SK-N-SH treated with all-trans-retinoic acid at 6 μM for 48 hours (cell line): ENCODE results near the gene GLDN.

Experiments used
- ATAC-seq: fragments of 200-7000 bp; cut with Tn5 transposase; 3 replicates; pipeline ENCODE4 v1.9.1; 2020; ENCODE audit warnings: mild to moderate bottlenecking, moderate library complexity
- ARNTL ChIP-seq: fragments of 450-650 bp; formaldehyde crosslinking; IDR thresholded peaks from 2 replicates; pipeline ENCODE4 v1.5.0; 2020; ENCODE audit warnings: low read depth, mild to moderate bottlenecking, moderate library complexity, borderline replicate concordance
- BACH2 ChIP-seq: fragments of 250-450 bp; sonication (Bioruptor Pico); IDR thresholded peaks from 2 replicates; pipeline ENCODE4 v1.9.0; 2021; ENCODE audit warnings: mild to moderate bottlenecking, borderline replicate concordance
- CSDC2 ChIP-seq: fragments of 250-450 bp; sonication (Bioruptor Pico); IDR thresholded peaks from 2 replicates; pipeline ENCODE4 v1.5.0; 2020; ENCODE audit warnings: mild to moderate bottlenecking, moderate library complexity
- ESRRG ChIP-seq: fragments of 250-450 bp; sonication (Bioruptor Pico); IDR thresholded peaks from 2 replicates; pipeline ENCODE4 v1.6.1; 2021; ENCODE audit warnings: mild to moderate bottlenecking
- GLIS3 ChIP-seq: fragments of 250-450 bp; sonication (Bioruptor Pico); IDR thresholded peaks from 2 replicates; pipeline ENCODE4 v1.5.0; 2020; ENCODE audit warnings: mild to moderate bottlenecking, moderate library complexity
- ISL1 ChIP-seq: fragments of 250-450 bp; sonication (Bioruptor Pico); IDR thresholded peaks from 2 replicates; pipeline ENCODE4 v2.1.2; 2022; ENCODE audit warnings: mild to moderate bottlenecking, moderate library complexity
- OSR1 ChIP-seq: fragments of 250-450 bp; sonication (Bioruptor Pico); IDR thresholded peaks from 2 replicates; pipeline ENCODE4 v1.8.0; 2022; ENCODE audit warnings: moderate library complexity, mild to moderate bottlenecking, inconsistent platforms
- PPARA ChIP-seq: fragments of 250-450 bp; sonication (Bioruptor Pico); IDR thresholded peaks from 2 replicates; pipeline ENCODE4 v1.5.0; 2020; ENCODE audit warnings: mild to moderate bottlenecking, borderline replicate concordance
- RARB ChIP-seq: fragments of 250-450 bp; sonication (Bioruptor Pico); IDR thresholded peaks from 2 replicates; pipeline ENCODE4 v1.8.0; 2021; ENCODE audit warnings: mild to moderate bottlenecking, moderate library complexity
- SNAI2 ChIP-seq: fragments of 250-450 bp; sonication (Bioruptor Pico); IDR thresholded peaks from 2 replicates; pipeline ENCODE4 v1.5.0; 2020; ENCODE audit warnings: mild to moderate bottlenecking, moderate library complexity
- TCF4 ChIP-seq: fragments of 250-450 bp; sonication (Bioruptor Pico); IDR thresholded peaks from 2 replicates; pipeline ENCODE4 v1.8.0; 2021; ENCODE audit warnings: mild to moderate bottlenecking, moderate library complexity, borderline replicate concordance
- TOX ChIP-seq: fragments of 250-450 bp; sonication (Bioruptor Pico); IDR thresholded peaks from 2 replicates; pipeline ENCODE4 v1.8.0; 2021; ENCODE audit warnings: mild to moderate bottlenecking, moderate library complexity, borderline replicate concordance
- ZC3H10 ChIP-seq: fragments of 250-450 bp; sonication (Bioruptor Pico); IDR thresholded peaks from 2 replicates; pipeline ENCODE4 v1.5.1; 2021; ENCODE audit warnings: mild to moderate bottlenecking, moderate library complexity
- ZFP3 ChIP-seq: fragments of 250-450 bp; sonication (Bioruptor Pico); IDR thresholded peaks from 2 replicates; pipeline ENCODE4 v1.5.0; 2020; ENCODE audit warnings: mild to moderate bottlenecking, moderate library complexity
- ZFP30 ChIP-seq: fragments of 450-650 bp; formaldehyde crosslinking; IDR thresholded peaks from 2 replicates; pipeline ENCODE4 v1.5.0; 2022; ENCODE audit warnings: mild to moderate bottlenecking, moderate library complexity
- ZNF565 ChIP-seq: fragments of 450-650 bp; formaldehyde crosslinking; conservative IDR thresholded peaks from 2 replicates; pipeline ENCODE4 v1.5.0; 2020; ENCODE audit warnings: low read depth, mild to moderate bottlenecking, moderate library complexity
- ZNF70 ChIP-seq: fragments of 450-650 bp; formaldehyde crosslinking; IDR thresholded peaks from 2 replicates; pipeline ENCODE4 v1.5.0; 2020; ENCODE audit warnings: mild to moderate bottlenecking, moderate library complexity
- ZNF8 ChIP-seq: fragments of 450-650 bp; formaldehyde crosslinking; IDR thresholded peaks from 2 replicates; pipeline ENCODE4 v1.5.0; 2020; ENCODE audit warnings: mild to moderate bottlenecking, moderate library complexity
- TF ChIP-seq, protein P1 (sequence below): fragments of 250-450 bp; sonication (Bioruptor Pico); IDR thresholded peaks from 2 replicates; pipeline ENCODE4 v1.8.0; 2020; ENCODE audit warnings: mild to moderate bottlenecking, moderate library complexity, borderline replicate concordance
- TF ChIP-seq, protein P2 (sequence below): fragments of 250-450 bp; sonication (Bioruptor Pico); IDR thresholded peaks from 2 replicates; pipeline ENCODE4 v1.5.1; 2021; ENCODE audit warnings: mild to moderate bottlenecking, moderate library complexity
- TF ChIP-seq, protein P3 (sequence below): fragments of 250-450 bp; sonication (Bioruptor Pico); IDR thresholded peaks from 2 replicates; pipeline ENCODE4 v1.5.0; 2020; ENCODE audit warnings: mild to moderate bottlenecking, moderate library complexity
- TF ChIP-seq, protein P4 (sequence below): fragments of 250-450 bp; sonication (Bioruptor Pico); IDR thresholded peaks from 2 replicates; pipeline ENCODE4 v1.5.1; 2020; ENCODE audit warnings: low read depth, mild to moderate bottlenecking, moderate library complexity

GLDN gene

DNA sequence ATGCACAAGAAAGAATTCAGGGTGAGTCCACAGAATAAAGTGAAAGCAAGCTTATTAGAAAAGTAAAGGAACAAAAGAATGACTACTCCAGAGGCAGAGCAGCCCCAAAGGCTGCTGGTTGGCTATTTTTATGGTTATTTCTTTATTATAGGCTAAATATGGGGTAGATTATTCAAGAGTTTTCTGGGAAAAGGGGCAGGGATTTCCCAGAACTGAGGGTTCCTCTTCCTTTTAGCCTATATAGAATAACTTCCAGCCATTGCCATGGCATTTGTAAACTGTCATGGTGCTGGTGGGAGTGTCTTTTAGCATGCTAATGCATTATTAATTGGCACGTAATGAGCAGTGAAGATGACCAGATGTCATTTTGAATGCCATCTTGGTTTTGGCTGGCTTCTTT lies 13.6 kb downstream of the GLDN start:
- no peak for ATAC-seq
- TF ChIP-seq ZFP3 (CRISPR knock-in tag) = no peak

DNA sequence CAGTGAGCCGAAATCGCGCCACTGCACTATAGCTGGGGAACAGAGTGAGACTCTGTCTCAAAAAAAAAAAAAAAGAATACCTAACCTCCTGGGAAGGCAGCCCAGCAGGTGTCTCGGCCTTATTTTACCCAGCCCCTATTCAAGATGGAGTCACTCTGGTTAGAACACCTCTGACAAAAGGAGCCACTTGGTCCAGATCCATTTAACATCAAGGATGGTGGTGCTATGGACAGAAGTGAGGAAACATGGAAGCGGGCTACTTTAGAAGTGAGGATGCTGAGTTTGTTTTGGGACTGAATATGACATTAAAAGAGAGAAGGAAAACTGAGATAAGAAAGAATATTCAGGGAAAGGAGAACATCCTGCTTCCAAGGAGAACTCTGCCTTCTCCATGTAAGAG lies 14.7 kb downstream of the GLDN start:
- TF ChIP-seq ESRRG (CRISPR knock-in tag) = no peak
- no peak for TF ChIP-seq ZNF8 (CRISPR knock-in tag)
- no peak for TF ChIP-seq OSR1 (CRISPR knock-in tag)
- no peak for TF ChIP-seq ISL1 (CRISPR knock-in tag)
- TF ChIP-seq, protein P1, sequence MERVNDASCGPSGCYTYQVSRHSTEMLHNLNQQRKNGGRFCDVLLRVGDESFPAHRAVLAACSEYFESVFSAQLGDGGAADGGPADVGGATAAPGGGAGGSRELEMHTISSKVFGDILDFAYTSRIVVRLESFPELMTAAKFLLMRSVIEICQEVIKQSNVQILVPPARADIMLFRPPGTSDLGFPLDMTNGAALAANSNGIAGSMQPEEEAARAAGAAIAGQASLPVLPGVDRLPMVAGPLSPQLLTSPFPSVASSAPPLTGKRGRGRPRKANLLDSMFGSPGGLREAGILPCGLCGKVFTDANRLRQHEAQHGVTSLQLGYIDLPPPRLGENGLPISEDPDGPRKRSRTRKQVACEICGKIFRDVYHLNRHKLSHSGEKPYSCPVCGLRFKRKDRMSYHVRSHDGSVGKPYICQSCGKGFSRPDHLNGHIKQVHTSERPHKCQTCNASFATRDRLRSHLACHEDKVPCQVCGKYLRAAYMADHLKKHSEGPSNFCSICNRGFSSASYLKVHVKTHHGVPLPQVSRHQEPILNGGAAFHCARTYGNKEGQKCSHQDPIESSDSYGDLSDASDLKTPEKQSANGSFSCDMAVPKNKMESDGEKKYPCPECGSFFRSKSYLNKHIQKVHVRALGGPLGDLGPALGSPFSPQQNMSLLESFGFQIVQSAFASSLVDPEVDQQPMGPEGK = no peak
- no peak for TF ChIP-seq CSDC2
- no peak for TF ChIP-seq ZC3H10
- no peak for TF ChIP-seq GLIS3 (CRISPR knock-in tag)
- TF ChIP-seq SNAI2 (CRISPR knock-in tag) = no peak
- TF ChIP-seq PPARA = no peak
- no peak for TF ChIP-seq RARB
- TF ChIP-seq, protein P2, sequence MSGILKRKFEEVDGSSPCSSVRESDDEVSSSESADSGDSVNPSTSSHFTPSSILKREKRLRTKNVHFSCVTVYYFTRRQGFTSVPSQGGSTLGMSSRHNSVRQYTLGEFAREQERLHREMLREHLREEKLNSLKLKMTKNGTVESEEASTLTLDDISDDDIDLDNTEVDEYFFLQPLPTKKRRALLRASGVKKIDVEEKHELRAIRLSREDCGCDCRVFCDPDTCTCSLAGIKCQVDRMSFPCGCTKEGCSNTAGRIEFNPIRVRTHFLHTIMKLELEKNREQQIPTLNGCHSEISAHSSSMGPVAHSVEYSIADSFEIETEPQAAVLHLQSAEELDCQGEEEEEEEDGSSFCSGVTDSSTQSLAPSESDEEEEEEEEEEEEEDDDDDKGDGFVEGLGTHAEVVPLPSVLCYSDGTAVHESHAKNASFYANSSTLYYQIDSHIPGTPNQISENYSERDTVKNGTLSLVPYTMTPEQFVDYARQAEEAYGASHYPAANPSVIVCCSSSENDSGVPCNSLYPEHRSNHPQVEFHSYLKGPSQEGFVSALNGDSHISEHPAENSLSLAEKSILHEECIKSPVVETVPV (CRISPR knock-in tag) = no peak
- TF ChIP-seq, all 23 proteins: peak for 0

DNA sequence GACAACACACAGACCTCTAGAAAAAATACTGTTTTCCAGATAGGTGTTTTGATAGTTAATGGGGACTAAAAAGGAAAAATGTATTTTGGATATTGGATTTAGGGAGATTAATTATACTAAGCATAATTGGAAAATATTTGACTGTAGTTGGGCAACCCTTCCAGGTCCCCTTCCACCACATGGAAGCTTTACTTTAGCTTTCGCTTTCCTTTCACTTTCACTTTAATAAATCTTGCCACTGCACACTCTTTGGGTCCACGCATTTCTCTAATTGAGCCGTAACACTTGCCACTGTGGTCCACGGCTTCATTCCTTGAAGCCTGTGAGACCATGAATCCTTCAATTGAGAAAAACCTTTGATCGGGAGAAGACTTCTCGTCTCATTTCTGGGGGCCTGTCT lies 15.5 kb downstream of the GLDN start:
- TF ChIP-seq ZFP30 (CRISPR knock-in tag) (no peak), ESRRG (CRISPR knock-in tag) (no peak), TCF4 (no peak), ZNF8 (CRISPR knock-in tag) (no peak), PPARA (no peak), SNAI2 (CRISPR knock-in tag) (no peak), BACH2 (CRISPR knock-in tag) (no peak)
- TF ChIP-seq, protein P1 = no peak
- ATAC-seq = no peak

More for the DNA sequence above, 14.7 kb downstream of the GLDN start:
- no peak for ATAC-seq

DNA sequence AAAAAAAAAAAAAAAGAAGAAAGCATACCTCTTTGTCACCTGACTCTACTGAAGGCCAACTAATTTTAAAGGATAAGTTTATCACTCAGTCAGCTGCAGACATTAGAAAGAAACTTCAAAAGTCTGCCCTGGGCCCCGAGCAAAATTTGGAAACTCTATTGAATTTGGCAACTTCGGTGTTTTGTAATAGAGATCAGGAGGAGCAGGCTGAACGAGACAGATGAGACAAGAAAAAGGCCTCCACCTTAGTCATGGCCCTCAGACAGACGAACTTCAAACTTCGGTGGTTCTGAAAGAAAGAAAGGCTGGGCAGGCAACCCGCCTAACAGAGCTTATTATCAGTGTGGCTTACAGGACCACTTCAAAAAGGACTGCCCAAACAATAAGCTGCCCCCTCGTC lies 18.5 kb downstream of the GLDN start:
- no peak for TF ChIP-seq TCF4
- TF ChIP-seq BACH2 (CRISPR knock-in tag) = no peak
- TF ChIP-seq GLIS3 (CRISPR knock-in tag) = no peak
- no peak for TF ChIP-seq ESRRG (CRISPR knock-in tag)
- TF ChIP-seq ZNF8 (CRISPR knock-in tag) = no peak
- TF ChIP-seq TOX = no peak
- no peak for TF ChIP-seq ZFP3 (CRISPR knock-in tag)
- TF ChIP-seq, protein P3, sequence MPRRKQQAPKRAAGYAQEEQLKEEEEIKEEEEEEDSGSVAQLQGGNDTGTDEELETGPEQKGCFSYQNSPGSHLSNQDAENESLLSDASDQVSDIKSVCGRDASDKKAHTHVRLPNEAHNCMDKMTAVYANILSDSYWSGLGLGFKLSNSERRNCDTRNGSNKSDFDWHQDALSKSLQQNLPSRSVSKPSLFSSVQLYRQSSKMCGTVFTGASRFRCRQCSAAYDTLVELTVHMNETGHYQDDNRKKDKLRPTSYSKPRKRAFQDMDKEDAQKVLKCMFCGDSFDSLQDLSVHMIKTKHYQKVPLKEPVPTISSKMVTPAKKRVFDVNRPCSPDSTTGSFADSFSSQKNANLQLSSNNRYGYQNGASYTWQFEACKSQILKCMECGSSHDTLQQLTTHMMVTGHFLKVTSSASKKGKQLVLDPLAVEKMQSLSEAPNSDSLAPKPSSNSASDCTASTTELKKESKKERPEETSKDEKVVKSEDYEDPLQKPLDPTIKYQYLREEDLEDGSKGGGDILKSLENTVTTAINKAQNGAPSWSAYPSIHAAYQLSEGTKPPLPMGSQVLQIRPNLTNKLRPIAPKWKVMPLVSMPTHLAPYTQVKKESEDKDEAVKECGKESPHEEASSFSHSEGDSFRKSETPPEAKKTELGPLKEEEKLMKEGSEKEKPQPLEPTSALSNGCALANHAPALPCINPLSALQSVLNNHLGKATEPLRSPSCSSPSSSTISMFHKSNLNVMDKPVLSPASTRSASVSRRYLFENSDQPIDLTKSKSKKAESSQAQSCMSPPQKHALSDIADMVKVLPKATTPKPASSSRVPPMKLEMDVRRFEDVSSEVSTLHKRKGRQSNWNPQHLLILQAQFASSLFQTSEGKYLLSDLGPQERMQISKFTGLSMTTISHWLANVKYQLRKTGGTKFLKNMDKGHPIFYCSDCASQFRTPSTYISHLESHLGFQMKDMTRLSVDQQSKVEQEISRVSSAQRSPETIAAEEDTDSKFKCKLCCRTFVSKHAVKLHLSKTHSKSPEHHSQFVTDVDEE = no peak
- TF ChIP-seq CSDC2 = no peak
- TF ChIP-seq ZNF70 = no peak
- TF ChIP-seq OSR1 (CRISPR knock-in tag) = no peak
- no peak for ATAC-seq

DNA sequence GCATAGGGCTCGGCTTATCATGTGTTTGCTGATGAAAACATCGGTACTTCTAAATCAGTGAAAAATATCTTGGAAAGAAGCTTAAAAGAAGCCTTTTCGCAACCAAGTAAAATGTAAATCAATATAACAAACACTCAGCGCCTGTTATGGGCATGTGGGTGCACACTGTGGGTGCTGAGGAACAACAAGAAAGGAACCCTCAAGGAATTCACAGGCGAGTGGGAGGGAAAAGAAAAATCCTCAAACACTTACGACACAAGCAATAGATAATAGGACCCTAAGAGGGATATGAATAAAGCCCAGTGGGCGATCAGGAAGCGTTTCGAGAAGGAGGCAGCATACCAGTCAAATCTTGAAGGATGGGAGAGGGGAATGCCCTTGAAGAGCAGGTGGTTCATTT lies 21.9 kb downstream of the GLDN start:
- no peak for ATAC-seq
- TF ChIP-seq, protein P4, sequence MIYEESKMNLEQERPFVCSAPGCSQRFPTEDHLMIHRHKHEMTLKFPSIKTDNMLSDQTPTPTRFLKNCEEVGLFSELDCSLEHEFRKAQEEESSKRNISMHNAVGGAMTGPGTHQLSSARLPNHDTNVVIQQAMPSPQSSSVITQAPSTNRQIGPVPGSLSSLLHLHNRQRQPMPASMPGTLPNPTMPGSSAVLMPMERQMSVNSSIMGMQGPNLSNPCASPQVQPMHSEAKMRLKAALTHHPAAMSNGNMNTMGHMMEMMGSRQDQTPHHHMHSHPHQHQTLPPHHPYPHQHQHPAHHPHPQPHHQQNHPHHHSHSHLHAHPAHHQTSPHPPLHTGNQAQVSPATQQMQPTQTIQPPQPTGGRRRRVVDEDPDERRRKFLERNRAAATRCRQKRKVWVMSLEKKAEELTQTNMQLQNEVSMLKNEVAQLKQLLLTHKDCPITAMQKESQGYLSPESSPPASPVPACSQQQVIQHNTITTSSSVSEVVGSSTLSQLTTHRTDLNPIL (CRISPR knock-in tag) = no peak
- TF ChIP-seq BACH2 (CRISPR knock-in tag) (no peak), ISL1 (CRISPR knock-in tag) (no peak), TOX (no peak), ZNF565 (CRISPR knock-in tag) (no peak), ESRRG (CRISPR knock-in tag) (no peak), ZFP3 (CRISPR knock-in tag) (no peak), ZC3H10 (no peak), ZNF70 (no peak), SNAI2 (CRISPR knock-in tag) (no peak), RARB (no peak), GLIS3 (CRISPR knock-in tag) (no peak), ZNF8 (CRISPR knock-in tag) (no peak), PPARA (no peak), ARNTL (CRISPR knock-in tag) (no peak)
- TF ChIP-seq, protein P3 = no peak
